Liver (tissue), 9 donors: Measurements from ENCODE around the gene PPHLN1. TPM values are rescaled to one million over a fixed set of nuclear protein-coding genes. Genes with fewer than 3 reads are reported as not detected.

Experiments
- DNase-seq: peaks from one replicate; pipeline ENCODE4 v3.0.0-alpha.2; 2017; ENCODE audit warnings: low spot score
- H3K27ac ChIP-seq, 2 donors: one replicate each; pipeline ENCODE4 v1.7.0; 2013; ENCODE audit warnings: inconsistent platforms in 2 of 2, low read length in 2 of 2, control low read depth in 1 of 2, low read depth in 1 of 2, mild to moderate bottlenecking in 1 of 2
- H3K27me3 ChIP-seq, 4 donors: one replicate each; pipeline versions ENCODE4 v1.6.1 to v1.7.0; 2013; ENCODE audit warnings: low read length in 3 of 4, inconsistent platforms in 1 of 4, mild to moderate bottlenecking in 1 of 4, moderate library complexity in 1 of 4; ENCODE audit not compliant: control insufficient read depth in 4 of 4, insufficient read depth in 4 of 4
- H3K36me3 ChIP-seq, 4 donors: one replicate each; pipeline versions ENCODE4 v1.6.1 to v1.7.0; 2013; ENCODE audit warnings: low read length in 3 of 4, mild to moderate bottlenecking in 3 of 4, low read depth in 1 of 4, moderate library complexity in 1 of 4; ENCODE audit not compliant: control insufficient read depth in 4 of 4, insufficient read depth in 3 of 4
- H3K4me1 ChIP-seq, 4 donors: one replicate each; pipeline versions ENCODE4 v1.6.1 to v1.7.0; 2013; ENCODE audit warnings: low read length in 3 of 4, mild to moderate bottlenecking in 3 of 4, moderate library complexity in 1 of 4; ENCODE audit not compliant: control insufficient read depth in 4 of 4, insufficient read depth in 4 of 4
- H3K4me3 ChIP-seq, 3 donors: one replicate each; pipeline versions ENCODE4 v1.6.1 to v1.7.0; 2013; ENCODE audit warnings: low read length in 3 of 3, control low read depth in 1 of 3, low read depth in 1 of 3, mild to moderate bottlenecking in 1 of 3
- H3K9ac ChIP-seq, 2 donors: one replicate each; pipeline ENCODE4 v1.7.0; 2013; ENCODE audit warnings: low read length in 2 of 2, mild to moderate bottlenecking in 2 of 2, moderate library complexity in 2 of 2, control low read depth in 1 of 2, low read depth in 1 of 2
- H3K9me3 ChIP-seq, 4 donors: one replicate each; pipeline versions ENCODE4 v1.6.1 to v1.7.0; 2013; ENCODE audit warnings: low read length in 3 of 4; ENCODE audit not compliant: control insufficient read depth in 4 of 4
- FOXA1 ChIP-seq: IDR thresholded peaks from 2 replicates; pipeline ENCODE4 v1.6.1; 2016; ENCODE audit warnings: antibody characterized with exemption
- FOXA2 ChIP-seq: IDR thresholded peaks from 2 replicates; pipeline ENCODE4 v1.6.1; 2016; ENCODE audit warnings: antibody characterized with exemption
- GABPA ChIP-seq, 2 donors: IDR thresholded peaks in 1 of 2; conservative IDR thresholded peaks in 1 of 2; 2 replicates each; pipeline ENCODE4 v1.6.1; 2016; ENCODE audit warnings: antibody characterized with exemption in 2 of 2, mild to moderate bottlenecking in 1 of 2, moderate library complexity in 1 of 2
- HNF4A ChIP-seq, 2 donors: conservative IDR thresholded peaks; 2 replicates each; pipeline ENCODE4 v1.6.1; 2016; ENCODE audit warnings: antibody characterized with exemption in 2 of 2, mild to moderate bottlenecking in 2 of 2
- HNF4G ChIP-seq: IDR thresholded peaks from 2 replicates; pipeline ENCODE4 v1.6.1; 2016; ENCODE audit warnings: antibody characterized with exemption
- JUND ChIP-seq, 2 donors: IDR thresholded peaks; 2 replicates each; pipeline ENCODE4 v1.6.1; 2016; ENCODE audit warnings: antibody characterized with exemption in 2 of 2
- NR2F2 ChIP-seq: IDR thresholded peaks from 2 replicates; pipeline ENCODE4 v1.6.1; 2016; ENCODE audit warnings: antibody characterized with exemption
- RAD21 ChIP-seq, 2 donors: IDR thresholded peaks; 2 replicates each; pipeline ENCODE4 v1.6.1; 2016; ENCODE audit warnings: antibody characterized with exemption in 2 of 2, mild to moderate bottlenecking in 2 of 2
- RXRA ChIP-seq, 2 donors: IDR thresholded peaks; 2 replicates each; pipeline ENCODE4 v1.6.1; 2017 to 2018; ENCODE audit warnings: antibody characterized with exemption in 2 of 2, mild to moderate bottlenecking in 1 of 2
- SP1 ChIP-seq: IDR thresholded peaks from 2 replicates; pipeline ENCODE4 v1.6.1; 2018; ENCODE audit warnings: antibody characterized with exemption, mild to moderate bottlenecking
- TAF1 ChIP-seq: conservative IDR thresholded peaks from 2 replicates; pipeline ENCODE4 v1.6.1; 2016; ENCODE audit warnings: antibody characterized with exemption, mild to moderate bottlenecking
- YY1 ChIP-seq: IDR thresholded peaks from 2 replicates; pipeline ENCODE4 v1.6.1; 2016; ENCODE audit warnings: antibody characterized with exemption, mild to moderate bottlenecking
- WGBS: extraction: QIAGEN DNeasy Blood & Tissue Kit; methylation state at CpG from one replicate; pipeline ENCODE4 v1.1.7; 2013; 5-methylcytosine and 5-hydroxymethylcytosine counted together
- polyA plus RNA-seq, 2 donors: library from polyadenylated mRNA; stranded (reverse) in 1 of 2; unstranded in 1 of 2; fragments of 200-250 nt in 1 of 2; fragments of >200 nt in 1 of 2; fragmentation: Nextera tagmentation in 1 of 2; extraction: Ambion mirVana in 1 of 2; gene quantifications; one replicate each; pipeline versions ENCODE4 v1.2.1 to v1.2.3, GENCODE V29; 2013 to 2015
- total RNA-seq, 2 donors: library from RNA; depleted of rRNA; stranded (reverse); fragments of >200 nt; gene quantifications; one replicate each; pipeline ENCODE4 v1.2.3, GENCODE V29; 2014
- TF ChIP-seq, protein P1 (sequence below): IDR thresholded peaks from 2 replicates; pipeline ENCODE4 v1.6.1; 2016; ENCODE audit warnings: antibody characterized with exemption
- TF ChIP-seq, protein P2 (sequence below): fragments of 150-350 bp; IDR thresholded peaks from 2 replicates; pipeline ENCODE4 v1.5.1; 2017; ENCODE audit warnings: improper control_type of control experiment, low read depth, low read length; ENCODE audit not compliant: missing input control
- TF ChIP-seq, protein P3 (sequence below): IDR thresholded peaks from 2 replicates; pipeline ENCODE4 v1.6.1; 2016; ENCODE audit warnings: antibody characterized with exemption, mild to moderate bottlenecking
- TF ChIP-seq, protein P4 (sequence below): IDR thresholded peaks from 2 replicates; pipeline ENCODE4 v1.6.1; 2016; ENCODE audit warnings: antibody characterized with exemption
- TF ChIP-seq, protein P5 (sequence below): IDR thresholded peaks from 2 replicates; pipeline ENCODE4 v1.6.1; 2016; ENCODE audit warnings: antibody characterized with exemption
- donor health status: healthy.
- donor health status: healthy.
- donor health status: healthy.
- donor health status: healthy.
- donor health status: healthy.

The PPHLN1 gene
- total and polyA plus RNA-seq, 4 donors: 11.6 to 40.3 (median 27.7) TPM

DNA sequence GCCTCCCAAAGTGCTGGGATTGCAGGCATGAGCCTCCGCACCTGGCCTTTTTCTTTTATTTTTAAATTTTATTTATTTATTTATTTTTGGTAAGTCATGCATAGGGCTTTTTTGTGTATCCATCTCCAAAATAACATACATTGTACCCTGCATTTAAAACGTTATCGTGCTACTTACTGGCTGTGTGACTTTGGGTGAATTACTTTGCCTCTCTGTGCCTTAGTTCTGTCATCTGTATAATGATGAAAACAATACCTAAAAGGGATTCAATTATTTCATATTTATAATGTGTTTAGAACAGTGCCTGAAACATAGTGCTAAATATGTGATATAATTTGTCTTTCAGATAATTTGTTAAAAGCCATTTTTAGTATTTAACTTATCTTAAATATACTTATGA, 19.7 kb upstream of the PPHLN1 start:
- H3K27me3 ChIP-seq: no peaks in the 10 kb centered on the region
- no peak for DNase-seq
- H3K36me3 ChIP-seq: no peaks in the 10 kb centered on the region
- H3K27ac ChIP-seq: no peak overlapping the region
- no peak overlapping the region for H3K9ac ChIP-seq
- no peak overlapping the region for H3K4me3 ChIP-seq
- H3K9me3 ChIP-seq: no peaks in the 10 kb centered on the region
- TF ChIP-seq, protein P1, sequence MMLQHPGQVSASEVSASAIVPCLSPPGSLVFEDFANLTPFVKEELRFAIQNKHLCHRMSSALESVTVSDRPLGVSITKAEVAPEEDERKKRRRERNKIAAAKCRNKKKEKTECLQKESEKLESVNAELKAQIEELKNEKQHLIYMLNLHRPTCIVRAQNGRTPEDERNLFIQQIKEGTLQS: no peak
- TF ChIP-seq TAF1: no peak
- no peak for TF ChIP-seq FOXA2
- no peak for TF ChIP-seq HNF4G
- no peak for TF ChIP-seq GABPA (IDR thresholded peaks at IDR 0.05 in 1 of 2, conservative IDR thresholded peaks at IDR 0.05 in 1 of 2)
- TF ChIP-seq SP1: no peak
- TF ChIP-seq, protein P2, sequence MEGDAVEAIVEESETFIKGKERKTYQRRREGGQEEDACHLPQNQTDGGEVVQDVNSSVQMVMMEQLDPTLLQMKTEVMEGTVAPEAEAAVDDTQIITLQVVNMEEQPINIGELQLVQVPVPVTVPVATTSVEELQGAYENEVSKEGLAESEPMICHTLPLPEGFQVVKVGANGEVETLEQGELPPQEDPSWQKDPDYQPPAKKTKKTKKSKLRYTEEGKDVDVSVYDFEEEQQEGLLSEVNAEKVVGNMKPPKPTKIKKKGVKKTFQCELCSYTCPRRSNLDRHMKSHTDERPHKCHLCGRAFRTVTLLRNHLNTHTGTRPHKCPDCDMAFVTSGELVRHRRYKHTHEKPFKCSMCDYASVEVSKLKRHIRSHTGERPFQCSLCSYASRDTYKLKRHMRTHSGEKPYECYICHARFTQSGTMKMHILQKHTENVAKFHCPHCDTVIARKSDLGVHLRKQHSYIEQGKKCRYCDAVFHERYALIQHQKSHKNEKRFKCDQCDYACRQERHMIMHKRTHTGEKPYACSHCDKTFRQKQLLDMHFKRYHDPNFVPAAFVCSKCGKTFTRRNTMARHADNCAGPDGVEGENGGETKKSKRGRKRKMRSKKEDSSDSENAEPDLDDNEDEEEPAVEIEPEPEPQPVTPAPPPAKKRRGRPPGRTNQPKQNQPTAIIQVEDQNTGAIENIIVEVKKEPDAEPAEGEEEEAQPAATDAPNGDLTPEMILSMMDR: no peak
- no peak for TF ChIP-seq RXRA (IDR thresholded peaks at IDR 0.05)
- no peak for TF ChIP-seq YY1
- TF ChIP-seq NR2F2: no peak
- TF ChIP-seq, protein P3, sequence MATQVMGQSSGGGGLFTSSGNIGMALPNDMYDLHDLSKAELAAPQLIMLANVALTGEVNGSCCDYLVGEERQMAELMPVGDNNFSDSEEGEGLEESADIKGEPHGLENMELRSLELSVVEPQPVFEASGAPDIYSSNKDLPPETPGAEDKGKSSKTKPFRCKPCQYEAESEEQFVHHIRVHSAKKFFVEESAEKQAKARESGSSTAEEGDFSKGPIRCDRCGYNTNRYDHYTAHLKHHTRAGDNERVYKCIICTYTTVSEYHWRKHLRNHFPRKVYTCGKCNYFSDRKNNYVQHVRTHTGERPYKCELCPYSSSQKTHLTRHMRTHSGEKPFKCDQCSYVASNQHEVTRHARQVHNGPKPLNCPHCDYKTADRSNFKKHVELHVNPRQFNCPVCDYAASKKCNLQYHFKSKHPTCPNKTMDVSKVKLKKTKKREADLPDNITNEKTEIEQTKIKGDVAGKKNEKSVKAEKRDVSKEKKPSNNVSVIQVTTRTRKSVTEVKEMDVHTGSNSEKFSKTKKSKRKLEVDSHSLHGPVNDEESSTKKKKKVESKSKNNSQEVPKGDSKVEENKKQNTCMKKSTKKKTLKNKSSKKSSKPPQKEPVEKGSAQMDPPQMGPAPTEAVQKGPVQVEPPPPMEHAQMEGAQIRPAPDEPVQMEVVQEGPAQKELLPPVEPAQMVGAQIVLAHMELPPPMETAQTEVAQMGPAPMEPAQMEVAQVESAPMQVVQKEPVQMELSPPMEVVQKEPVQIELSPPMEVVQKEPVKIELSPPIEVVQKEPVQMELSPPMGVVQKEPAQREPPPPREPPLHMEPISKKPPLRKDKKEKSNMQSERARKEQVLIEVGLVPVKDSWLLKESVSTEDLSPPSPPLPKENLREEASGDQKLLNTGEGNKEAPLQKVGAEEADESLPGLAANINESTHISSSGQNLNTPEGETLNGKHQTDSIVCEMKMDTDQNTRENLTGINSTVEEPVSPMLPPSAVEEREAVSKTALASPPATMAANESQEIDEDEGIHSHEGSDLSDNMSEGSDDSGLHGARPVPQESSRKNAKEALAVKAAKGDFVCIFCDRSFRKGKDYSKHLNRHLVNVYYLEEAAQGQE: no peak
- no peak for TF ChIP-seq RAD21 (IDR thresholded peaks at IDR 0.05)
- no peaks in the 10 kb centered on the region for H3K4me1 ChIP-seq
- 97% methylated on average over 3 of the region's 3 CpGs for WGBS

DNA sequence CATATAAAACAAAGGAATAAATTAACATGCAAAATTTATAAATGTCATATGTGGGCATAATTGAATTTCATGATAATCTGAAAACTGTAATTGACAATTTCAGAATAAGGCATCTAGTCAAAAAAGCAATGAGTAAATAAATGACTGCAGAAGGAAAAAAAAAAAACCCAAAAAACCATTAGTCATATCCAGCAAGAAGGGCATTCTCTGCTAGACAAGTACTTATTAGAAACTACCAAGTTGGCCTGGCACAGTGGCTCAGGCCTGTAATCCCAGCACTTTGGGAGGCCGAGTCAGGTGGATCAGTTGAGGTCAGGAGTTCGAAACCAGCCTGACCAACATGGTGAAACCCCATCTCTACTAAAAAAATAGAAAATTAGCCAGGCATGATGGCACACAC, 17.6 kb upstream of the PPHLN1 start:
- Histone ChIP-seq H3K27me3 (no peaks in the 10 kb centered on the region), H3K4me3 (no peak overlapping the region), H3K27ac (no peak overlapping the region), H3K36me3 (peaks cover 0 to 8% (median 7%) of the 10 kb centered on the region in 4 donors), H3K4me1 (no peaks in the 10 kb centered on the region), H3K9ac (no peak overlapping the region), H3K9me3 (no peaks in the 10 kb centered on the region)
- WGBS: 96% methylated on average over 2 of the region's 2 CpGs
- DNase-seq: no peak
- TF ChIP-seq YY1 (no peak), SP1 (no peak), RAD21 (IDR thresholded peaks at IDR 0.05) (no peak), TAF1 (no peak), RXRA (IDR thresholded peaks at IDR 0.05) (no peak), HNF4A (conservative IDR thresholded peaks at IDR 0.05) (no peak), GABPA (IDR thresholded peaks at IDR 0.05 in 1 of 2, conservative IDR thresholded peaks at IDR 0.05 in 1 of 2) (no peak), FOXA2 (no peak), FOXA1 (no peak), NR2F2 (no peak), JUND (IDR thresholded peaks at IDR 0.05) (no peak), HNF4G (no peak)
- TF ChIP-seq, protein P3: no peak
- TF ChIP-seq, protein P4, sequence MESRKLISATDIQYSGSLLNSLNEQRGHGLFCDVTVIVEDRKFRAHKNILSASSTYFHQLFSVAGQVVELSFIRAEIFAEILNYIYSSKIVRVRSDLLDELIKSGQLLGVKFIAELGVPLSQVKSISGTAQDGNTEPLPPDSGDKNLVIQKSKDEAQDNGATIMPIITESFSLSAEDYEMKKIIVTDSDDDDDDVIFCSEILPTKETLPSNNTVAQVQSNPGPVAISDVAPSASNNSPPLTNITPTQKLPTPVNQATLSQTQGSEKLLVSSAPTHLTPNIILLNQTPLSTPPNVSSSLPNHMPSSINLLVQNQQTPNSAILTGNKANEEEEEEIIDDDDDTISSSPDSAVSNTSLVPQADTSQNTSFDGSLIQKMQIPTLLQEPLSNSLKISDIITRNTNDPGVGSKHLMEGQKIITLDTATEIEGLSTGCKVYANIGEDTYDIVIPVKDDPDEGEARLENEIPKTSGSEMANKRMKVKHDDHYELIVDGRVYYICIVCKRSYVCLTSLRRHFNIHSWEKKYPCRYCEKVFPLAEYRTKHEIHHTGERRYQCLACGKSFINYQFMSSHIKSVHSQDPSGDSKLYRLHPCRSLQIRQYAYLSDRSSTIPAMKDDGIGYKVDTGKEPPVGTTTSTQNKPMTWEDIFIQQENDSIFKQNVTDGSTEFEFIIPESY: no peak
- TF ChIP-seq, protein P5, sequence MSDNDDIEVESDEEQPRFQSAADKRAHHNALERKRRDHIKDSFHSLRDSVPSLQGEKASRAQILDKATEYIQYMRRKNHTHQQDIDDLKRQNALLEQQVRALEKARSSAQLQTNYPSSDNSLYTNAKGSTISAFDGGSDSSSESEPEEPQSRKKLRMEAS: no peak
- TF ChIP-seq, protein P2: no peak
- TF ChIP-seq, protein P1: no peak
